ENCODE data around the gene PDE2A.

PDE2A gene

DNA sequence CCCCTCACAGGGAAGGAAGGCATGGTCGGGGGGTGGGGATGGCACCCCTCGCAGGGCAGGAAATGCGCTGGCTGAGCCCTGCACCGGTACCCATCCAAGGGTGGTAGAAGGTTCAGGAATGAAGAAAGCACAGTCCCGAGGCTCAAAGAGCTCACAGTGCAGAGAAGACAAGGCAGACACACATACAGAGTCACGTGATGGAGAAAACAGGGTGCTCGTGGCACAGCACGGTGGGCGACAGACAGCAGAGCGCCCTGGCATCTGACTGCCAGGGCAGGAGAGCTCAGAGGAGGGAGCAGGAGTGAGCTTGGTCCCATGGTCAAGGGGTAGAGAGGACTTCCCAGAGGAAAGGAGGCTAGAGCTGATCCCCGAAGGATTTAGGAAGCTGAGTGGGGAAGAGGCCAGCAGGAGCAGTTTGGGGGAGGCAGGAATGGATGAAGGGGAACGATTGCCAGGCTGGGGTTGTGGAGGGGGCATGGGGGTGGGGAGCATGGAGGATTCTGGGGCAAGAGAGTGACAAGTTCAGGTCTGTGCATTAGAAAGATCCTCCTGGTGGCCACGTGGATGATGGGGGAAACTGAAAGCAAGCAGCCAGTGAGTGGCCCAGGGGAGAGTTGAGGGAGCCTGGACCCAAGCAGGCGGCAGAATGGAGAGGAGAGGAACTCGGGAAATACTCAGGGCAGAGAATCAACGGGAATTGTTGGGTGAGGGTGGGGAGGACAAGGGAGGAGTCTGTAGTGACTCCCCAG is 43.9 kb downstream of the PDE2A start:
- Histone ChIP-seq H3K9ac (ENCODE audit: low read length) (no peak overlapping the region), H3K79me2 (ENCODE audit: low read length) (no peaks in the 10 kb centered on the region), H3K4me2 (ENCODE audit: low read length) (no peak overlapping the region), H3K9me3 (ENCODE audit: insufficient read depth, low read length) (no peaks in the 10 kb centered on the region), H3K4me1 (ENCODE audit: low read length) (0 out of 2 replicates have a peak, but pooled peaks cover 4% of the 10 kb centered on the region), H3K4me3 (ENCODE audit: low read length) (no peak overlapping the region), H3K27me3 (ENCODE audit: low read depth, low read length) (peaks cover 12% of the 10 kb centered on the region; the same call in 1 of the 2 replicates), H3K27ac (ENCODE audit: low read length) (no peak overlapping the region), H3K36me3 (replicated peaks; ENCODE audit: low read depth, low read length) (no peaks in the 10 kb centered on the region), H4K20me1 (ENCODE audit: insufficient read depth, low read length) (no peaks in the 10 kb centered on the region), H2AFZ (ENCODE audit: low read depth, low read length) (no peak overlapping the region)
- no peak for TF ChIP-seq CTCF (IDR thresholded peaks at IDR 0.05; ENCODE audit: low read depth, low read length)
- TF ChIP-seq EZH2phosphoT487 (IDR thresholded peaks at IDR 0.05; ENCODE audit: low read depth): no peak

GRCh38 chr11:72629266-72629665 is 45.0 kb downstream of the PDE2A start:
- Histone ChIP-seq H3K27ac (ENCODE audit: low read length) (no peak overlapping the region), H3K4me2 (ENCODE audit: low read length) (no peak overlapping the region), H3K27me3 (ENCODE audit: low read depth, low read length) (peaks cover 4% of the 10 kb centered on the region; the same call in 1 of the 2 replicates), H3K36me3 (replicated peaks; ENCODE audit: low read depth, low read length) (no peaks in the 10 kb centered on the region), H3K4me3 (ENCODE audit: low read length) (no peak overlapping the region), H3K4me1 (ENCODE audit: low read length) (0 out of 2 replicates have a peak, but pooled peaks cover 4% of the 10 kb centered on the region), H2AFZ (ENCODE audit: low read depth, low read length) (no peak overlapping the region), H4K20me1 (ENCODE audit: insufficient read depth, low read length) (no peaks in the 10 kb centered on the region), H3K9ac (ENCODE audit: low read length) (no peak overlapping the region), H3K79me2 (ENCODE audit: low read length) (no peaks in the 10 kb centered on the region), H3K9me3 (ENCODE audit: insufficient read depth, low read length) (no peaks in the 10 kb centered on the region)
- no peak for TF ChIP-seq EZH2phosphoT487 (IDR thresholded peaks at IDR 0.05; ENCODE audit: low read depth)
- TF ChIP-seq CTCF (IDR thresholded peaks at IDR 0.05; ENCODE audit: low read depth, low read length): no peak

DNA sequence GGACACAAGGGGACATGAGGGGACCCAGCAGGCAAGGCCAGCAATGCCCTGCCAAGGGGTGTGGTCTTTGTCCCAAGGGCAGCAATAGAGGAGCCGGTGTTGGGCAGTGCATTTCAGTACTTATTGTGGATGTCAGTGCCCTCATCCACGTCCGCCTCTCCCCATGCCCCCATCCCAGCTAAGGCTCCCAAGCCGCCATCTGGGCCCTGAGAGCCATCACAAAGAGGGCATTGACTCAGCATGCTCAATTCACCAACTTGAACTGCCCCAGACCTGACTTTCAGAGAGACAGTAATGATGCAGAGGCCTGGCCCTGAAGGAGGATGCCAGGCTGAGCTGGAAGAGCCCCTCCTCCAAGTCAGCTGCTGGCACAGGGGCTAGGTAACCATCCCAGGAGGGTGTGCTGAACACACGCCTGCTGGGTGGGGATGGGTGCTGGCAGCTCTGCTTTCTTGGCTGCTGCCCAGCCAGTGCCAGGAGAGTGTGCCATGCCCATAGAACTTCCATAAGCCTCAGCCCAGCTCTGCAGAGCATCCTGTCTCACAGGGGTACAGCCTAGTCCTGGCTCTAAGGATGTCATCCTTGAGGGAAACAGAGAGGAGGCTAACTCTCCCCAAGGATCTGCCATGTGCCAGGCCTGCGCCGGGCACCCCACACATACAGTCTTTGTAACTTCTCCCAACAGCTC is 46.5 kb downstream of the PDE2A start:
- peaks cover 10% of the 10 kb centered on the region for H3K27me3 ChIP-seq (ENCODE audit: low read depth, low read length)
- H4K20me1 ChIP-seq (ENCODE audit: insufficient read depth, low read length): no peaks in the 10 kb centered on the region
- H3K79me2 ChIP-seq (ENCODE audit: low read length): no peaks in the 10 kb centered on the region
- H2AFZ ChIP-seq (ENCODE audit: low read depth, low read length): no peak overlapping the region
- TF ChIP-seq EZH2phosphoT487 (IDR thresholded peaks at IDR 0.05; ENCODE audit: low read depth) (no peak), CTCF (IDR thresholded peaks at IDR 0.05; ENCODE audit: low read depth, low read length) (no peak)
- no peak overlapping the region for H3K4me3 ChIP-seq (ENCODE audit: low read length)
- H3K9me3 ChIP-seq (ENCODE audit: insufficient read depth, low read length): no peaks in the 10 kb centered on the region
- 0 out of 2 replicates have a peak, but pooled peaks cover 4% of the 10 kb centered on the region for H3K4me1 ChIP-seq (ENCODE audit: low read length)
- no peak overlapping the region for H3K4me2 ChIP-seq (ENCODE audit: low read length)
- H3K27ac ChIP-seq (ENCODE audit: low read length): no peak overlapping the region
- H3K36me3 ChIP-seq (replicated peaks; ENCODE audit: low read depth, low read length): no peaks in the 10 kb centered on the region
- H3K9ac ChIP-seq (ENCODE audit: low read length): no peak overlapping the region

DNA sequence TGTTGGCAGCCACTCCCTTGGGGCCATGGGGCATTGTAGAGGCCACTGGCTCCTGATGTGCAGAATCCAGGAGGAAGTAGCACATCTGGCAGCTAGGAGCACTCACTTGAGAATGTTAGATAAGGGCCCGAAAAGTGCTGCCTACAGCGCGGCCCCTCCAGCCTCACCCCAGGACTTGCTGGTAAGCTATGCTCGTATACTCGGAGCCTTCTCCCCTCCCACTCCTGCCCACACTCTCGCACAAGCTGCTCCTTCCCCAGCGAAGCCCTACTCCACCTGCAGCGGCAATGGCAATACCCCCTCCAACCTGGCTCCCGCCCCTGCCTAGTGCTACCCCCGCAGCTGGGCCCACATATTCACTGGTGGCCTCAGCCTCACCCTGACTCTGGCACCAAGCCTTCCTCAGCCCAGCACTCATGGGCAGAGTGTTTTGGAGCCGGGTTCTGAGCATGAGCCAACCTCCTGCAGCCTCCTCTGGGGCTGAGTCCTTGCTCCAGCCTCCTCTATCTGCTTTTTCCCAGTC is 47.7 kb downstream of the PDE2A start:
- Histone ChIP-seq H2AFZ (ENCODE audit: low read depth, low read length) (no peak overlapping the region), H3K36me3 (replicated peaks; ENCODE audit: low read depth, low read length) (no peaks in the 10 kb centered on the region), H4K20me1 (ENCODE audit: insufficient read depth, low read length) (no peaks in the 10 kb centered on the region), H3K79me2 (ENCODE audit: low read length) (no peaks in the 10 kb centered on the region), H3K27ac (ENCODE audit: low read length) (no peak overlapping the region), H3K9ac (ENCODE audit: low read length) (no peak overlapping the region), H3K9me3 (ENCODE audit: insufficient read depth, low read length) (no peaks in the 10 kb centered on the region), H3K4me2 (ENCODE audit: low read length) (no peak overlapping the region), H3K4me1 (ENCODE audit: low read length) (0 out of 2 replicates have a peak, but pooled peaks cover 4% of the 10 kb centered on the region), H3K27me3 (ENCODE audit: low read depth, low read length) (peaks cover 22% of the 10 kb centered on the region), H3K4me3 (ENCODE audit: low read length) (no peak overlapping the region)
- no peak for TF ChIP-seq CTCF (IDR thresholded peaks at IDR 0.05; ENCODE audit: low read depth, low read length)
- TF ChIP-seq EZH2phosphoT487 (IDR thresholded peaks at IDR 0.05; ENCODE audit: low read depth): no peak
